ENCODE results near the gene SLC14A1. TPM values are rescaled to one million over a fixed set of nuclear protein-coding genes. Genes with fewer than 3 reads are reported as not detected.

SLC14A1 gene
- polyA plus RNA-seq, 1 donor from 2014 or later, result not detected

DNA sequence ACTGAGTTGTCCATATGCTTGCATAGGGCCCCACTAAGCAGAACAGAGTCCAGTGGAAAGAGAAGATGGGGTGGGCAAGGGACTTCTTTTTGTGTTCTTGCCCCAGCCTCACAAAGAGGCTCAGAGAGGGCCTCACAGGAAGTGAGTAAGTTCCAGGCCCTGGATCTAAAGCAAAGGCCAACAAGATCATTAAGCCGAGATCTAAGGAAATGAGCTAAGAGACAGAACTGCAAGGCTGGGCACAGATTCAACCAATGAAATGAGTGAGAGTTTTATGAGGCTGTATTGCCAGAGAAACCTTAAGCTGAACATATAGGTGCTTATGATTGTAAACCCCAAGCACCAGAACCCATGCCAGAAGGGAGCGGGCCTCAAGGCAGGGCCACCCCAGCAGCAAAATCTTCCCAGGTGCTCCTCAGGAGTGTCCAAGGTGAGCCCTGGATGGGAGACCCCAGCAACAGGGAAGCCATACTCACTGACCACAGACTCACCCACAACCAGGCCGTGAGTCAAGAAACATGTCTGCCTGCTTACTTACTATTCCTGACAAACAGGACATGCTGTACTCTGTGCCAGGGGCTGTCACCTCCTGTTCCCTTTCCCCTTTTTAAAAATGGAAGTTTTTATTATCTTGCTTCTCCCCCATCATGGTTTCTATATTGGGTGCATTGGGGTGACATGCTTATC is 40.2 kb downstream of the SLC14A1 start:
- no peak overlapping the region for H2AFZ ChIP-seq (ENCODE audit: low read depth, low read length)
- H3K79me2 ChIP-seq (replicated peaks; ENCODE audit: insufficient read depth, low read length), result no peaks in the 10 kb centered on the region
- no peak overlapping the region for H3K27ac ChIP-seq (ENCODE audit: low read length)

GRCh38 chr18:45765796-45766195 is 41.8 kb downstream of the SLC14A1 start:
- no peaks in the 10 kb centered on the region for H3K36me3 ChIP-seq (ENCODE audit: insufficient read depth, low read length)
- H3K79me2 ChIP-seq (replicated peaks; ENCODE audit: insufficient read depth, low read length), result no peaks in the 10 kb centered on the region
- H3K9me2 ChIP-seq (ENCODE audit: insufficient read depth, low read length), result no peaks in the 10 kb centered on the region
- H3K9me3 ChIP-seq (ENCODE audit: low read length), result no peaks in the 10 kb centered on the region
- H3K9ac ChIP-seq (ENCODE audit: low read length), result no peak overlapping the region
- H3F3A ChIP-seq (ENCODE audit: insufficient read depth, low read length, poor library complexity, severe bottlenecking), result no peaks in the 10 kb centered on the region
- H4K20me1 ChIP-seq (ENCODE audit: insufficient read depth), result no peaks in the 10 kb centered on the region
- no peak overlapping the region for H3K27ac ChIP-seq (ENCODE audit: low read length)
- no peak overlapping the region for H3K4me2 ChIP-seq (ENCODE audit: low read length)
- H2AFZ ChIP-seq (ENCODE audit: low read depth, low read length), result no peak overlapping the region
- H3K27me3 ChIP-seq (ENCODE audit: insufficient read depth, low read depth, low read length), result no peaks in the 10 kb centered on the region
- H3K4me3 ChIP-seq (ENCODE audit: low read length), result no peak overlapping the region
- no peak for TF ChIP-seq EP300 (conservative IDR thresholded peaks at IDR 0.05; ENCODE audit: poor library complexity, severe bottlenecking)
- no peak for TF ChIP-seq SMC3 (conservative IDR thresholded peaks at IDR 0.05; ENCODE audit: poor library complexity)
- no peak for TF ChIP-seq RAD21 (conservative IDR thresholded peaks at IDR 0.05)
- no peak for TF ChIP-seq EZH2 (IDR thresholded peaks at IDR 0.05; ENCODE audit: borderline replicate concordance, insufficient read depth, low read length, poor library complexity, severe bottlenecking)
- TF ChIP-seq TAF1 (IDR thresholded peaks at IDR 0.05; ENCODE audit: low read depth), result no peak
- TF ChIP-seq, protein P1, sequence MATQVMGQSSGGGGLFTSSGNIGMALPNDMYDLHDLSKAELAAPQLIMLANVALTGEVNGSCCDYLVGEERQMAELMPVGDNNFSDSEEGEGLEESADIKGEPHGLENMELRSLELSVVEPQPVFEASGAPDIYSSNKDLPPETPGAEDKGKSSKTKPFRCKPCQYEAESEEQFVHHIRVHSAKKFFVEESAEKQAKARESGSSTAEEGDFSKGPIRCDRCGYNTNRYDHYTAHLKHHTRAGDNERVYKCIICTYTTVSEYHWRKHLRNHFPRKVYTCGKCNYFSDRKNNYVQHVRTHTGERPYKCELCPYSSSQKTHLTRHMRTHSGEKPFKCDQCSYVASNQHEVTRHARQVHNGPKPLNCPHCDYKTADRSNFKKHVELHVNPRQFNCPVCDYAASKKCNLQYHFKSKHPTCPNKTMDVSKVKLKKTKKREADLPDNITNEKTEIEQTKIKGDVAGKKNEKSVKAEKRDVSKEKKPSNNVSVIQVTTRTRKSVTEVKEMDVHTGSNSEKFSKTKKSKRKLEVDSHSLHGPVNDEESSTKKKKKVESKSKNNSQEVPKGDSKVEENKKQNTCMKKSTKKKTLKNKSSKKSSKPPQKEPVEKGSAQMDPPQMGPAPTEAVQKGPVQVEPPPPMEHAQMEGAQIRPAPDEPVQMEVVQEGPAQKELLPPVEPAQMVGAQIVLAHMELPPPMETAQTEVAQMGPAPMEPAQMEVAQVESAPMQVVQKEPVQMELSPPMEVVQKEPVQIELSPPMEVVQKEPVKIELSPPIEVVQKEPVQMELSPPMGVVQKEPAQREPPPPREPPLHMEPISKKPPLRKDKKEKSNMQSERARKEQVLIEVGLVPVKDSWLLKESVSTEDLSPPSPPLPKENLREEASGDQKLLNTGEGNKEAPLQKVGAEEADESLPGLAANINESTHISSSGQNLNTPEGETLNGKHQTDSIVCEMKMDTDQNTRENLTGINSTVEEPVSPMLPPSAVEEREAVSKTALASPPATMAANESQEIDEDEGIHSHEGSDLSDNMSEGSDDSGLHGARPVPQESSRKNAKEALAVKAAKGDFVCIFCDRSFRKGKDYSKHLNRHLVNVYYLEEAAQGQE (IDR thresholded peaks at IDR 0.05; ENCODE audit: borderline replicate concordance), result no peak
- no peak for TF ChIP-seq MXI1 (conservative IDR thresholded peaks at IDR 0.05; ENCODE audit: poor library complexity, severe bottlenecking)

More for the DNA sequence above, 40.2 kb downstream of the SLC14A1 start:
- H3F3A ChIP-seq (ENCODE audit: insufficient read depth, low read length, poor library complexity, severe bottlenecking), result no peaks in the 10 kb centered on the region
- no peak overlapping the region for H3K4me2 ChIP-seq (ENCODE audit: low read length)
- no peaks in the 10 kb centered on the region for H4K20me1 ChIP-seq (ENCODE audit: insufficient read depth)
- H3K9ac ChIP-seq (ENCODE audit: low read length), result no peak overlapping the region
- TF ChIP-seq EZH2 (IDR thresholded peaks at IDR 0.05; ENCODE audit: borderline replicate concordance, insufficient read depth, low read length, poor library complexity, severe bottlenecking) (no peak), CTCF (IDR thresholded peaks at IDR 0.05; ENCODE audit: poor library complexity, severe bottlenecking) (no peak), POLR2AphosphoS5 (IDR thresholded peaks at IDR 0.05) (no peak), MXI1 (conservative IDR thresholded peaks at IDR 0.05; ENCODE audit: poor library complexity, severe bottlenecking) (no peak), SMC3 (conservative IDR thresholded peaks at IDR 0.05; ENCODE audit: poor library complexity) (no peak), EP300 (conservative IDR thresholded peaks at IDR 0.05; ENCODE audit: poor library complexity, severe bottlenecking) (no peak), TAF1 (IDR thresholded peaks at IDR 0.05; ENCODE audit: low read depth) (no peak), RAD21 (conservative IDR thresholded peaks at IDR 0.05) (no peak)
- TF ChIP-seq, protein P1 (IDR thresholded peaks at IDR 0.05; ENCODE audit: borderline replicate concordance), result no peak
- H3K36me3 ChIP-seq (ENCODE audit: insufficient read depth, low read length), result no peaks in the 10 kb centered on the region
- no peak overlapping the region for H3K4me3 ChIP-seq (ENCODE audit: low read length)
- H3K27me3 ChIP-seq (ENCODE audit: insufficient read depth, low read depth, low read length), result no peaks in the 10 kb centered on the region
- no peaks in the 10 kb centered on the region for H3K9me2 ChIP-seq (ENCODE audit: insufficient read depth, low read length)
- no peaks in the 10 kb centered on the region for H3K9me3 ChIP-seq (ENCODE audit: low read length)

Measured in neural cell (in vitro differentiated cells).